Natural killer cell (primary cell): ENCODE data around the gene CEACAM18. TPM values are rescaled to one million over a fixed set of nuclear protein-coding genes. Genes with fewer than 3 reads are reported as not detected.

Experiments used
- ATAC-seq, 3 donors: fragments of 150-1000 bp in 2 of 3; fragments of 200-7000 bp in 1 of 3; cut with Tn5 transposase; 1 replicate in 1 of 3; 2 replicates in 2 of 3; pipeline ENCODE4 v1.10.0; 2021; ENCODE audit warnings: mild to moderate bottlenecking in 2 of 3, moderate library complexity in 2 of 3
- DNase-seq, 2 donors: peaks; one replicate each; pipeline versions ENCODE4 v3.0.0 to v3.0.0-alpha.2; 2013 to 2021; ENCODE audit warnings: mixed read lengths in 1 of 2
- H3K27ac ChIP-seq: one replicate; pipeline ENCODE4 v1.5.1; 2013; ENCODE audit warnings: mild to moderate bottlenecking, low read length
- H3K27me3 ChIP-seq: one replicate; pipeline ENCODE4 v1.6.1; 2013; ENCODE audit warnings: low read length; ENCODE audit not compliant: control insufficient read depth, insufficient read depth
- H3K36me3 ChIP-seq: one replicate; pipeline ENCODE4 v1.6.1; 2013; ENCODE audit warnings: low read length; ENCODE audit not compliant: control insufficient read depth, insufficient read depth
- H3K4me1 ChIP-seq: one replicate; pipeline ENCODE4 v1.6.1; 2013; ENCODE audit warnings: low read length; ENCODE audit not compliant: control insufficient read depth, insufficient read depth
- H3K4me3 ChIP-seq: one replicate; pipeline ENCODE4 v1.5.1; 2013; ENCODE audit warnings: low read length
- H3K9me3 ChIP-seq: one replicate; pipeline ENCODE4 v1.6.1; 2013; ENCODE audit warnings: low read length; ENCODE audit not compliant: control insufficient read depth, insufficient read depth
- H3K27ac Mint-ChIP-seq, 2 donors: one replicate each; pipeline ENCODE4 v1.8.0; 2022; ENCODE audit warnings: mild to moderate bottlenecking in 2 of 2, mixed read lengths in 2 of 2, moderate library complexity in 1 of 2
- H3K27me3 Mint-ChIP-seq, 2 donors: one replicate each; pipeline ENCODE4 v1.8.0; 2022; ENCODE audit warnings: low read depth in 2 of 2, mixed read lengths in 2 of 2
- H3K36me3 Mint-ChIP-seq: one replicate; pipeline ENCODE4 v1.8.0; 2022; ENCODE audit warnings: mixed read lengths
- H3K4me1 Mint-ChIP-seq, 2 donors: one replicate each; pipeline ENCODE4 v1.8.0; 2022; ENCODE audit warnings: mixed read lengths in 2 of 2
- H3K4me3 Mint-ChIP-seq: one replicate; pipeline ENCODE4 v1.8.0; 2022; ENCODE audit warnings: mild to moderate bottlenecking, moderate library complexity, mixed read lengths
- H3K9me3 Mint-ChIP-seq, 2 donors: one replicate each; pipeline ENCODE4 v1.8.0; 2022; ENCODE audit warnings: mixed read lengths in 2 of 2
- CTCF ChIP-seq: fragments of 200-600 bp; IDR thresholded peaks from one replicate; pipeline ENCODE4 v1.8.0; 2022; ENCODE audit warnings: antibody characterized with exemption
- WGBS: methylation state at CpG from one replicate; pipeline ENCODE4 v1.1.7; 2013; ENCODE audit warnings: missing lambda C conversion rate; ENCODE audit not compliant: insufficient coverage; 5-methylcytosine and 5-hydroxymethylcytosine counted together
- intact Hi-C: fragments of 100-400 bp; cut with micrococcal nuclease; formaldehyde crosslinking; loops from one replicate; pipeline ENCODE4 v1.14.2; 2022
- total RNA-seq, 4 donors: library from RNA; stranded (reverse); fragments of 120-200 nt in 1 of 4; gene quantifications; one replicate each; pipeline versions ENCODE4 v1.2.3 to v1.2.4, GENCODE V29; 2013 to 2022

CEACAM18 gene
- total RNA-seq, 3 donors from 2014 or later (not counting 1 experiment from before 2014, with no cell fraction given): not detected

- peaks cover 3% of the 10 kb centered on the region for H3K27me3 ChIP-seq
- intact Hi-C loops: loop anchor here (1.0 kb wide), 3 partner anchors 42 to 177 kb away; no protein-coding TSS in a partner anchor
- H3K36me3 Mint-ChIP-seq: no peaks in the 10 kb centered on the region
- no peaks in the 10 kb centered on the region for H3K4me1 ChIP-seq
- no peaks in the 10 kb centered on the region for H3K36me3 ChIP-seq
- no peak overlapping the region for H3K4me3 ChIP-seq
- 0% methylated on average over 2 of the region's 3 CpGs for WGBS
- TF ChIP-seq CTCF: peak; percentile 79
- no peak overlapping the region for H3K27ac Mint-ChIP-seq
- DNase-seq: peak in 1 of 2 donors; percentile 73
- peaks cover 15 to 31% of the 10 kb centered on the region in 2 donors for H3K27me3 Mint-ChIP-seq
- H3K4me3 Mint-ChIP-seq: no peak overlapping the region
- no peaks in the 10 kb centered on the region for H3K4me1 Mint-ChIP-seq
- peak; percentile 60 to 76 (median 63) for ATAC-seq
- H3K9me3 ChIP-seq: no peaks in the 10 kb centered on the region
- H3K27ac ChIP-seq: no peak overlapping the region
- no peaks in the 10 kb centered on the region for H3K9me3 Mint-ChIP-seq
Measured at GRCh38 chr19:51514866-51515481, 36.6 kb downstream of the CEACAM18 start.

DNA sequence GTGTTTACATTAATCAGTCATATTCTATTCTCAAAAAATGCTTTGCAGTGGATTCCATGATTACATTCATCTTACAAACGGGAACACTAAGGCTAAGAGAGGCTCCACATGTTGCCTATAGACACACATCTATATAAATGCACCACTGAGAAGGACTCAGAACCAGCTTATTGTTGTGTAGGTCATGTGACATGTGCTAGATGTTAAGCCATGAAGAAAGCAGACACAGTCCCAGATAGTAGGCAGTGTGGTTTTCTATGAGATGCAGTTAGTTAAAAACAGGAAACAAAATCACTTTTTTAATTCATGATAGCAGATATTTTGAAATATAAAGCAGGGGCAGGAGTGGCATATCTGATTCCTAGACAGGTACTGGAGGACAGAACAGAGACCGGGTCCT is 42.4 kb downstream of the CEACAM18 start:
- Histone ChIP-seq H3K4me1 (no peaks in the 10 kb centered on the region), H3K9me3 (no peaks in the 10 kb centered on the region), H3K27me3 (no peaks in the 10 kb centered on the region), H3K4me3 (no peak overlapping the region), H3K27ac (no peak overlapping the region), H3K36me3 (no peaks in the 10 kb centered on the region)
- peaks cover 15 to 27% of the 10 kb centered on the region in 2 donors for H3K27me3 Mint-ChIP-seq
- 17% methylated on average over 1 of the region's 2 CpGs for WGBS
- no peak for ATAC-seq
- DNase-seq: no peak
- intact Hi-C loops: no loop called here
- no peaks in the 10 kb centered on the region for H3K36me3 Mint-ChIP-seq
- no peaks in the 10 kb centered on the region for H3K9me3 Mint-ChIP-seq
- H3K4me3 Mint-ChIP-seq: no peak overlapping the region
- no peaks in the 10 kb centered on the region for H3K4me1 Mint-ChIP-seq
- TF ChIP-seq CTCF: no peak
- no peak overlapping the region for H3K27ac Mint-ChIP-seq

- WGBS: 93% methylated on average over 2 of the region's 2 CpGs
- H3K4me1 ChIP-seq: no peaks in the 10 kb centered on the region
- H3K36me3 ChIP-seq: no peaks in the 10 kb centered on the region
- peaks cover 15 to 27% of the 10 kb centered on the region in 2 donors for H3K27me3 Mint-ChIP-seq
- no peaks in the 10 kb centered on the region for H3K36me3 Mint-ChIP-seq
- H3K9me3 ChIP-seq: no peaks in the 10 kb centered on the region
- DNase-seq (no peak), ATAC-seq (no peak)
- intact Hi-C loops: no loop called here
- no peak overlapping the region for H3K27ac Mint-ChIP-seq
- no peak overlapping the region for H3K27ac ChIP-seq
- TF ChIP-seq CTCF: no peak
- no peak overlapping the region for H3K4me3 ChIP-seq
- no peaks in the 10 kb centered on the region for H3K4me1 Mint-ChIP-seq
- H3K27me3 ChIP-seq: no peaks in the 10 kb centered on the region
- H3K9me3 Mint-ChIP-seq: no peaks in the 10 kb centered on the region
- no peak overlapping the region for H3K4me3 Mint-ChIP-seq
Measured at GRCh38 chr19:51521357-51521756, 43.0 kb downstream of the CEACAM18 start.

DNA sequence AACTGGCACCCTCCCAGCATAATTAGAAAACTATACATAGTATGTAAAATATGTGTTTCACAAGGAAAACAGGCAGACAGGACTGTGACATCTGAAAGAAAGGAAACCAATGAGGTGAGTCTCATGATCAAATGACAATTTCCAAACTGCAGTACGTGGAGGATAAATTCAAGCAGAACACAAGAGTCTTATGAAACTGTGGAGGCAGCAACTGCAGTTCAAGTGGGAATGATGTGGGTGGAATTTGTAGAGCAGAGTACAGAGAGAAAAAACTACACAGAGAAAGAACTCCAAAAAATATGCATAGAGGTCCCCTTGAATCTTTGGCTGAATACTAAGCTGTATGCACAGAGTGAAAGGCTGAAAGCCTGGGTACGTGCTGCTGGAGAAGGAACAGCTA is 43.4 kb downstream of the CEACAM18 start:
- H3K9me3 ChIP-seq: no peaks in the 10 kb centered on the region
- ATAC-seq: no peak
- no peak for DNase-seq
- H3K36me3 Mint-ChIP-seq: no peaks in the 10 kb centered on the region
- intact Hi-C loops: no loop called here
- no peaks in the 10 kb centered on the region for H3K27me3 ChIP-seq
- 75% methylated on average over 2 of the region's 2 CpGs for WGBS
- H3K4me3 Mint-ChIP-seq: no peak overlapping the region
- H3K9me3 Mint-ChIP-seq: no peaks in the 10 kb centered on the region
- no peaks in the 10 kb centered on the region for H3K4me1 ChIP-seq
- H3K27ac Mint-ChIP-seq: no peak overlapping the region
- H3K4me1 Mint-ChIP-seq: no peaks in the 10 kb centered on the region
- peaks cover 15 to 27% of the 10 kb centered on the region in 2 donors for H3K27me3 Mint-ChIP-seq
- no peak overlapping the region for H3K27ac ChIP-seq
- no peak for TF ChIP-seq CTCF
- no peaks in the 10 kb centered on the region for H3K36me3 ChIP-seq
- no peak overlapping the region for H3K4me3 ChIP-seq
